ENCODE data around the gene TGM5.
"Not testable (repeated sequence)": the region's sequence is repeated elsewhere in the genome, so short reads cannot be mapped to it uniquely, and the experiment has no call there.

The TGM5 gene

DNA sequence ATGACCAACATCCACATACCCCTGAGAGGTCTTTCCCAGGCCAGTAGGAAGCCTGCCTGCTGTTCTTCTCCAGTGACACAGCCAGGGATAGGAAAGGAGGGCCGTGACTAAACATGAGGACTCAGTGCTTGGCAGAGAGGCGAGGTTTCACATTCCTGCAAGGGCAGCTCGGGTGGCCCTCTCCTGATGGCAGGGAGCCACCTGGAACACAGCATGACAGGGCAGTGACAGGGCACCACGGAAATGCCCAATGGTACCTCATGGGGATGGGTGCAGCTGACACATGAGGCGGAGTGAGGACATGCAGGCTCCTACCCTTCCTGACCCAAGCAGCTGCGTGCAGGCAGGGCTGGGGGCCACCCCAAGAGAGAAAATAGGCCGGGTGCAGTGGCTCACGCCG is 7.4 kb upstream of the TGM5 start:
- no peak for DNase-seq

DNA sequence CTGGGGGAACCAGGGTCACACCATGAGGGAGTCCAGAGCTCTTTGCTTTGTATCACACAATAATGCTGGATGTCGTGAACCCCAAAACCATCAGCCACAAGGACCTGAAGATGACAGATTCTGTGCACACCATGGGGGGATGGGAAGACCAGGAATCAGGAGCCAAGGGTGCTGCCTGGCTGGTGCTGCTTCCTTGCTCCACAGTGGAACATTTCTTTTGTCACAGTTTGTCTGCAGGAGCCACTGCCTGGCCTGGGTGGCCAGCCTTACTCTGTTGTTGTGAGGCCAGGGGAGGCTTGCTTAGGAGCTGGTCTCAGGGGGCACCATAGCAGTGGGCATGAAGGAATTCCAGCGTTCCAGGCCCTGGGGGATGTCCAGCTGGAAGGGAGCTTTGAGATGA is 6.5 kb upstream of the TGM5 start:
- DNase-seq, result no peak

DNA sequence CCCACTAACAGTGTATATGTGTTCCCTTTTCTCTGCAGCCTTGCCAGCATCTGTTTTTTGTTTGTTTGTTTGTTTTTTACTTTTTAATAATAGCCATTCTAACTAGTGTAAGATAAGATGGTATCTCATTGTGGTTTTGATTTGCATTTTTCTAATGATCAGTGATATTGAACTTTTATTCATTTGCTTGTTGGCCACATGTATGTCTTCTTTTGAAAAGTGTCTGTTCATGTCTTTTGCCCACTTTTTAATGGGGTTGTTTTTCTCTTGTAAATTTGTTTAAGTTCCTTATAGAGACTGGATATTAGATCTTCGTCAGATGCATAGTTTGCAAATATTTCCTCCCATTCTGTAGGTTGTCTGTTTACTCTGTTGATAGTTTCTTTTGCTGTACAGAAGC is 5.2 kb upstream of the TGM5 start:
- not testable (repeated sequence) for DNase-seq

DNA sequence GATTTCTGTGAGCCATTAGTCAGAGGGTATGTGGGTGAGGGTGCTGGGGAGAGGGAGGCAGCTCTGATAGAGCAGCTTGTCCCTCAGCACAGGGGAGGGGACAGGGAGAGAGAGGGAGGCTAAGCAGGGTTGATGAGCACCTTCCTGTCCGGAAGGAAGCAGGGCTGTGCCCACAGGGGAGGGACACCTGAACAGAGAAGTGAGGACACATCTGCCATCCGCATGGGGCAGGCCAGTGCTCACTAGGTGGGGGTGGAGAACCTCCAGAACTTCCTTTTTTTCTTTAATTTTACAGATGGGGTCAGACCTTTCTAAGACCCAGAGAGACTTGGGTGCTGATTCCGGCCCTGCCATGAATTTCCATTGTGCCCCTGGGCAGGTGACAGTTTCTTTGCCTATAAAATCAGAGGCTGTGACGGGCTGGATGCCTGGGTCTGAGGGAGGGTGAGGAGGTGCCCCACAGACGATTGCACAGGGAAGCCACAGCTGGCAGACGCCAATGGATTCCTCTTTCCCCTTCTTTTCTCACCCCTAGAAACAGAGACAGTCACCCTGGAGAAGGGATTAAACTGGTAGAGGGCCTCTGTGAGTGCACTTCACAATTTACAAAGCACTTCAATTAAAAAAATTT is 4.1 kb upstream of the TGM5 start:
- no peak for DNase-seq

DNA sequence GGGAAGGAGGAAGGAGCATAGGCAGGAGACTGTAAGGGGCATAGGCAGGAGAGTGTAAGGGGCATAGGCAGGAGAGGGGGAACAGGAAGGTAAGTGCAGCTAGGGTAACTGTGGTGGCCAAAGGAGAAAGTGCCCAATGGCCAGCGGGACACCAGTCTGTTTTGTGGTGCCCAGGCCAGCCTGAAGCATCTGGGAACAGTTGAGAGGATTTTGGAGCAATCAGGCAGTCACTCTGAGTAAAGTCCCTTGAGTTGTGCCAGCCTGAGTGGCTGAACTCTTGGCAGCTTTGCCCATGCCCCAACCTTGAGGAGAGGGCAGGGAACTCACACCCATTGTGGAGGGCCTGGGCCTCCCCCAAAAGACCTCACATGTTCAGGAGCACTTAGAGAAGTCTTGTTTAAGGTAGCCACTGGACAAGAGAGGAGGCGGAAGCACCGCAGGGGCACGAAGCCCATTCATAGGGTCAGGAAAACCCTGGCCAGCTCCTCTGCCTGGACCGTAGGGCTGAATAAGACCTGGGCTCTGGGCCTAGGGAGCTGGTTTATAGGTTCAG is 3.5 kb upstream of the TGM5 start:
- DNase-seq, result no peak

DNA sequence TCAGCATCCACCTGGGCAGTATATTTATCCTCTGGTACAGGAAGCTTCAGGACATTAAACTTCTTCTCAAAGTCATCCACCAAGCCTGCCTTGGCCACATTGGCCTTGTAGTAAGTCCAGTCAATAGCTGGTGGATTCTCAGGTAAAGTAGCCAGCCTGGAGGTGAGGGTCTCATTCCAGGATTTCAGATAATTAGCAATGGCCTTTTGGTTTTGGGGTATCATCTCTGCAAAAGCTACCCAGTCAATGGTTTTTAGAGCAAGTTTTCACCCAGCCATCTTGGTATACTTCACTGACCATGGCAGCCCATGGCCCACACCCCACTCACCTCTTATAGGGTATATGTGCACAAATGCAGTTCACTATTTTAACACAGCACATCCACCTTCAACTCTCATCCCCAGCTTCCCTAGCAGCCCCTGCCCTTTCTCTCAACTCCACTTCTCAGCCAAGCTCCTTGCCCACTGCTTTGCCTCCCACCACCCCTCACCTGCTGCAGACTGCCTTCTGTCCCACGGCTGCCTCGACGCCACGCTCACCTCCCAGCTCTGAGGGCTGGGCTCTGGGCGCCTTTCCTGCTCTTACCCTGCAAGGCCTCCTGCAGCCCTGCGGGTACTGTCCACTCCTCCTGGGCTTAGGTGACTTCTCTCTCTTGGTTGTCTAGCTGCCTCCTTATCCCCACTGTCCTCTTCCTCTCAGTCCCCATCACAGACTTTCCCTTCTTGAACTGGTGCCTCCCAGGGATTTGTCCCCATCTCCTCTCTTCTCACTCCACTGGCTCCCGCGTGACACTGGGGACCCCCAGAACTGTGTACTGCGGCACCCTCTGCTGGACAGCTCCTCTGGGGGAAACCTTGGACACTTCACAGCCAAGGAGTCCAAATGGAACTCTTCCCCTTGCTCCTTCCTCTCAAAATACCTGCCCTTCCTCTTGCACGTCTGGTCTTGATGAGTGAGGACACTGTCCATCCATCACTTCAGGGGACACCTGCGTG is 1.7 kb upstream of the TGM5 start:
- DNase-seq, result no peak

DNA sequence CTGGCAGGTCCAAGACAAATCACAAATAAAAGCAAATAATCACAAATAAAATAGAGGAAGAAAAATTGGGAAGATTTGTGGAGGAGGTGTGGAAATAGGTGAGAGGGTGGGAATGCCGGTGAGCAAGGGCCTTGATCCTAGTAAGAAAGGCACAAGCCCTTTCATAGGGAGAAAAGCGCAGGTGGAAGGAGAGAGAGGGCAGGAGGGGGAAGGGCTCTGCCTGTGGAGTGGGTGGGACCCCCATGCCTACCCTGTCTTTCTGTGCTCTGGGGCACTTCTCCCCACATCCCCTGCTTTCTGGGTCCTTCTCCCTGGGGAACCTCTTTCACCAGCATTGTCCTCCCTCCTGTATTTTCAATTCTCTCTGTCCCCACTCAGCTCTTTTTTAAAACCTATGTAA is 711 bp upstream of the TGM5 start:
- DNase-seq, result no peak

DNA sequence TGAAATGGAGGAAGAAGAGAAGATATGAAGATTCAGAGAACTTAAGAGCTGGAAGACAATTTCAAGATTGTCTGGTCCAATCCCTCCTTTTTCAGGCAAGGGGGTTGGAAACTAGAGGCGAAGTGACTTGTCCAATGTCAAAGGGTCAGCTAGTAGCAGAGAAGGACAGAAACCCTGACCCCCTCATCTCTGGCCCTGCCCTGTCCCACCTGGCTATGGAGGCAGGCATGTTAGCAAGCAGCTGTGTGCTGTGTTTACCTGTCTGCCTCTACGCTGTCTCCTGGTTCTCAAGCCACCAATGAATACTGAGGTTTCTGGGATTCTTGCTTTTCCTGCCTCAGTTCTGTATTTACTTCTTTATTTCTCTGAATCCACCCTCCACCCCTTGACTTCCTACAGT is 342 bp downstream of the TGM5 start:
- no peak for DNase-seq

DNA sequence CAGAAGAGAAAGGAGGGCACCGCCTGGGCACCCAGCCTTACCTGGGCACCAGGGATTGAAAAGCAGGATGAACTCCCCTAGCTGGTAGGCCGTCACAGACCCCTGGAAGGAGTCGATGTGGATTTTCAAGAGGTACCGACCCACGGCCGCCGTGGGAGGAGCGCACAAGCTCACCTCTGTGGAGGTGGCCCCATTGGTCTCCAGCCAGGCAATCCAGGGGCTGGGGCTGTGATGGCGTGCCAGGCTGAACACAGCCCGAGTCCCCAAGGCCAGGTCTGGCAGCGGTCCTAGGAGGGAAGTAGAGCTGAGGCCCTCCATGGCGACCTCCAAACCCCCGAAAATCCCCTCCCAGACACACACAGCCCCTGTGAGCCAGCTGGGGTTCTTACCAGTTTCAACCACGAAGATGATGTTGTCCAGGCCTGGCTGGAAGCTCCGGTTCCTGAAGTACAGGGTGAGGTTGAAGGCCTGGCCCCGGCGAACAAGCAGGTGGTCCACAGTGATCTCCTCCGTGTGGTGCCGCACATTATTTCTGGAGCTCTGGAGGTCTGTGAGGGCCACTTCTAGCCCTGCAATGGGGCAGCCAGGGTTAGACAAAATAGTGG is 6.6 kb downstream of the TGM5 start:
- DNase-seq, result no peak

DNA sequence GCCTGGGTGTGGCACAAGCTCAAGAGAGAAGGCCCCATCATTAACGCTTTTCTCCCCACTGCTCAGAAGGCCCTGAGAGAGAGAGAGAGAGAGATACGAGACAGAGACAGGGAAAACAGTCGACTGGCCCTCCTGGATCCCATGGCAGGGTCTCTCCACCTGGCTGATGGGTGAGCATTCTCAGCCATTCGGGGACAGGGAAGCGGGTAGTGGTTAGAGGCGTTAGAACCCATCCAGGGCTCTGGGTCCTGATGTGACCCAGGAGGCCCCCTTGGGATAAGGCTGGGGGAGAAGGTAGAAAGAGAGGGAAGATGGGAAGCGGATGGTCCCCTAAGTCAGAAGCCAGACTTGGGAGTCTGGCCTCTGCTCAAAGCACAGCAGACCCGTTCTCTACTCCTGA is 7.9 kb downstream of the TGM5 start:
- no peak for DNase-seq

DNA sequence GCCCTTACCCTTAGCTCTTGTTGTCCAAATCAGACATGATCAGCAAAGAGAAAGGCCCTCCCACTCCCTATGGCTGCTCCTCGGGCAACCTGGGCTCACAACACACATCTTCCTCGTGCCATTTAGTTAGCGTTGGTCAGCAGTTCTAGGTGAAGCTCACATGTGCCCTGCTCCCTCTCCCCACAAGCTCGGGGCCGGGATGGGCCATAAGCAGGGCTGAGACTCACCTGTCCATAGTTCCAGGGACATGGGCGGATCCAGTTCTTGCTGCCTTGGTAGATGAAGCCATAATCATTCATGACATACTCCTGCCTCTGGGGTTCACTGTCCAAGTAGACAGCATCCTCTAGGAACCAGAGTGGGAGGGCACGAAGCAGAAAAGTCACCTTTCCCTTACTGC is 10.4 kb downstream of the TGM5 start:
- no peak for DNase-seq

DNA sequence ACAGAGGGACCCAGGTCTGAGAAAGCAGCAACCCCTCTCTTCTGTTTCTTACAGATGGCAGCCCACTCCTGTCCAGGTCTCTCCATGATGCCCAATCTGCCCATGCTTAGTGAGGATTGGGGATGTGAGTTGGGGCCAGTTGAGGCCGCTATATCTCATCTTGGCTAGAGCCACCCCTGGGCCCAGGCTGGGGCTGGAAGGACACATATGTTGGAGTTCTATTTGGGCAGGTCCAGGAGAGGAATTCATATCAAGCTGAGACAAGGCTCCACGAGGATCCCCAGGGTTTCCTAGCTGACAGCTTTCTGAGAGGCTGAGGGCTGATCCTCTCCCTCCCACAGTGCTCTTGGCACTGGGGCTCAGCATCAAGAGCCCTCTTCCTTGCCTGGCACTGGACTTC is 11.4 kb downstream of the TGM5 start:
- DNase-seq, result no peak

DNA sequence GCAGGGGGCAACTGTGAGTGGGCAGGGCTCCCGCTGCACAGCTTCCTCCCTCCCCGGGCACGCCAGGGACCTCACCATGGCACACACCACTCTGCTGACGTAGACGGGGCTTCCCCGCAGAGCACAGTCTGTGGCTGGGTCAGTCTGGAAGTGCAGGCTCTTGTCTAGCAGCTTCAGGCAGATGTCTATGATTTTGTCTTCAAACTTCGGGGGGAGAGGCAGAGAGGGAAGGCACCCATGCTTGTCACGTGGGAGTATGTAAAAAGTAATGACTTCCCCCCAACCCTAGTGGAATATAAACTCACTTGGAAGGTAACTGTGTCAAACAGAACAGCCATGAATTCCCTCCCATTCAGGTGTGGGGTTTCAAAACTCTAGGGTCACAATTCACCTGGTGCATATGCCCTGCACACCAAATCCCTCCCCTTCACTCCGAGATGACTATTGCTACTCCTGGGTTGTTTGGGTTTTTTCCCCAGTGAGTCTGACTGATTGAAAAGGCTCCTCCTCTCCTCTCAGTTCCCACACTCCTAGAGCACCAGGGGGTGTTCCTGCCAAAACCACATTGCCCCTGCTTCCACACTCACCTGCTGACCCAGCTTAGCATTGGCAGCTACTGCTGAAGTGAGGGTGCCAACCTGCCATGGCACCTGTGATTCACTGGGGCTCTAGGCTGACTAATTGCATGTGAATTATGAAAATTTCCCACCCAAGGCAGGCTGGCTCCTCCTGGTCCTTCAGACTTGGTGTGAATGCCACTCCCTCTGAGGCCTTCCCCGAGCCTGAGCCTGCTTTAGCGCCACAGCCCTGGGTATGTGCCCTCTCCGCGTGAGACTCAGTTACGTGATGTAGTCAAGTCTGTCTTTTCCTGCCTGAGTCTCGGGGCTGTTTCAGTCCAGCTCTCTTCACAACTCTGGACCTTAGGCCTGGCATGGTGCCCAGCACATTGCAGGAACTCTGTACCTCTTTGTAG is 13.0 kb downstream of the TGM5 start:
- no peak for DNase-seq

DNA sequence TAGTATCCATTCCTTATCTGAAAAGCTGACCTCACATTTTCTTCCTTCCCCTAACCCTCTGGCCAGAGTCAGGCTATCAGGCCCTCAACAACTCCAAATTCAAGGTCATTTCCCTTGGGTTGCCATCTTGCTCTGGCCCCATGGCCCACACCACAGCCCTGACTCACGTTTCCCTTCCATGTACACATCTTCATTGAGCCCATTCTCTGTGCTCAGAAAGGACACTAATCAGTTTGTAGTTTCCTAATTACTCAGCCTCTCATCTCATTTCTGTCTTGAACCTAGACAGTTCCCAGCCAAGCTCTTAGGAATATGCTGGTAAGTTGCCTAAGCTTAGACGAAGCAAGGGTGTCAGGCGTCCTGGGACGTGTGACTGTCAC is 14.9 kb downstream of the TGM5 start:
- DNase-seq, result no peak

DNA sequence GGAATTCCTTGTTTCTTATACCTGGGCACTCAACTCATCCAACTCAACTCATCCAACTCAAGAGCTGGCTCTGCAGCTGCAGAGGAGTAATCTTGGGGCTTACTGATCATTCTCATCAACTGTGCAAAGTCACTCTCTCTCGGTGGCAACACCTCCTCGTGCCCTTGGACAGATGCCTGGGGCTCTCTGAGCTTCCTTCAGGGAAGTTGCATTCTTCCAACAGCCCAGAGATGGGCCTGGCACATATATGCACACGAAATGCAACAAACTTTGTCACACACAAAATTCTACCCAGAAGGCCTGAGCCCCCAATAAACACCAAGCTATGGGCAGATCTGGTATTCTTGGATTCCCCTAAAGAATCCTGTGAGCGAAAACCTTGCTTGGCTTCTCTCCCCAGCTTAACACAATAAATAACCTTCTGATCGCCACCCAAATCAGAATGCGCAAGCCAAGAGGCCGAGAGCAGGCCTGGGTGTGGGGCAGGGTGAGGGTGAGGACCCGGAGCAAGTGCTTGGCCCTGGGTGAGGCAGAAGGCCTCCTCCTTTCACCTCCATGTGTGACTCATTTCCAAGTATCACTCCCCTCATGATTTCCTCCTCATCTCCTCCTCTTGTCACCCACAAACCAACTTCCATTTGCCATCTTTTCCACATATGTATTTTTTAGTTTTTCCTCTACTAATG is 15.4 kb downstream of the TGM5 start:
- no peak for DNase-seq

DNA sequence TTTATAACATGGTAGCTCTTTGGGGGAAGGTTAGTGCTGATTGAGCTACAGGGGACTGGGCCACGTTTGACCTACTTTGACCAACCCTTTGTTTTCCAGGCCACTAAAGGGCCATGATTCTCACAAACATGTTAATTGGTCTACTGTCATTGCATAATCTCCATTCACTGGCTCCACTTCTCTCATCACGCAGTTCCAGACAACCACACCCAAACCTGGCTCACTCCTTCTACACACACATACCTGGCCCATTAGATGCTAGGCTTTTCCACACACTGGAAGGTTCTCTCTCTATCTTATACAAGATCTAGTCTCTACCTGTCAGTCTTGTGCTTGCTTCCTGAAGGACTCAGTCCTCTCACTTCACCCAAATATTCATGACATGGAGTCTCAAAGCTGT is 15.9 kb downstream of the TGM5 start:
- no peak for DNase-seq

DNA sequence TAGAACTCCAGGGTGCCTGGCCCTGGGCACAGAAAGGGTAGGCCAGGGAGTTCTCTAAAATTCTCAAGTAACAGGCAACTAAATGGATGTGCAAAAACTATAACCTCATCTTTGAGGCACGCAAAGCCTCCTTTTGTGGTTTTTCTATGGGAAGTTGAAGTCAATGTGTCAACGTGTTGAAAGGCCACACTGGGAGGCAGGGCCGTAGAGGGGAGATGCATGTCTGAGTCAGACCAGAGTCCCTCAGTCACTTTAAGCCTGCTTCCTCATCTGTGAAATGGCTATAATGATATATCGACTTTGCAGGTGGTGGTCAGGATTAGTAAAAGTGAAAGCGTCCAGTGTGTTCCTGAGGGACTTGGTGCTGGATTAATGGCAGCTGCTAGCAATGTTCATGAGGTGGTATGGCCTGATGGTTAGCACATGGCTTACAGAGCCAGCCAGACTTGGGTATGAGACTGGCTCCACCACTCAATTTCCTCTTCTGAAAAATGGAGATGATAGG is 17.0 kb downstream of the TGM5 start:
- DNase-seq, result no peak

DNA sequence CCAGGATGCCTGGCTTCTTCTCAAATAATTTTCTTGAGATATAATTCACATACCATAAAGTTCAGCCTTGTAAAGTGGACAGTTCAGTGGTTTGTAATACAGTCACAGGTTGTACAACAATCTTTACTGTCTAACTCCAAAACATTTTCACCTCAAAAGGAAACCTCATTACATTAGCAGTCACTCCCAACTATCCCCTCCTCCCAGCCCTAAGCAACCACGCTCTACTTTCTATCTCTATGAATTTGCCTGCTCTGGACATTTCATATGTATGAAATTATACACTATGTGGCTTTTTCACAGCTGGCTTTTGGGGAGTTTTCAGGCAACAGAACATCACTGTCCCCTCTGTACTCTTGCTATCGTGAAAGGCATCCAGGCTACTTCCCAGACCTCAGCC is 17.5 kb downstream of the TGM5 start:
- DNase-seq, result no peak

DNA sequence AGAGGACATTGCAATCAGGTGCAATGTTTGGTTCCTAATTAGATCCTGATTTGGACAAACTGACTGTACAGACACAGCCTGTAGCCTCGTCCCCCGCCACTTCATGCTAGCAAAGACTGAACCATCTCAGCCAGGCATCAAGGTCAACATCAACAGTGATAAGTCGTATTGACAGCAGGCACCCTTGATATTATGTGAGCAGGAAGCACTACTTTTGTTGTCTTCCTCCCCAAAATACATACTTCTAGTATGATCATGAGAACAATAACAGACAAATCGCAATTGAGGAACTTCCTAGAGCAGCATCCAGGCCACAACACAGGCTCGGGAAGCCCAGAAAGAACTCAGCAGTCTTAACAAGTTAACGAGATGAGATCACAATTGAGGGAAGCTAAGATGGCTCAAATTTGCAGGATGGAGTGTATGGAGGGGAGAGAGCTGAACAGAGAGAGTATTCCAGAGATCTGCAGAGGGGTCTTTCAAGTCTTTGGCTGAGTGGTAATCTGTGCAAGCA is 20.4 kb downstream of the TGM5 start:
- no peak for DNase-seq

DNA sequence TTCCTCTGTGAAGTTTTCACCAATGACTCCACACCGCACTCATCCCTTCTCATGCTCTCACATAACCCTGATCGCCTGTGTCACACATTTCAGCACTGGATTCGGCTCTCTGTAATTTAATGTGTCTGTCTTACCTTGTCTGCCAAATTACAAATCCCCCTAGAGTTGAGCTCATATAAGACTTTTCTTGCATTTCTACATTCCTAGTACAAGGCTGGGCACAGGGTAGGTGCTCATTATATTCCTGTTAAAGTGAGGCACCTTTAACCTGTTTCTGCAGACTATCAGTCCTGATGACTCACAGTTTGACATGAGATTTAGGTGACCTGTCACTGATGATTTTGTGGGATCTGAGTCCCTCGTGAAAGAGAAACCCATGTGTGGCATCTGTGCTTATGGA is 22.6 kb downstream of the TGM5 start:
- no peak for DNase-seq

DNA sequence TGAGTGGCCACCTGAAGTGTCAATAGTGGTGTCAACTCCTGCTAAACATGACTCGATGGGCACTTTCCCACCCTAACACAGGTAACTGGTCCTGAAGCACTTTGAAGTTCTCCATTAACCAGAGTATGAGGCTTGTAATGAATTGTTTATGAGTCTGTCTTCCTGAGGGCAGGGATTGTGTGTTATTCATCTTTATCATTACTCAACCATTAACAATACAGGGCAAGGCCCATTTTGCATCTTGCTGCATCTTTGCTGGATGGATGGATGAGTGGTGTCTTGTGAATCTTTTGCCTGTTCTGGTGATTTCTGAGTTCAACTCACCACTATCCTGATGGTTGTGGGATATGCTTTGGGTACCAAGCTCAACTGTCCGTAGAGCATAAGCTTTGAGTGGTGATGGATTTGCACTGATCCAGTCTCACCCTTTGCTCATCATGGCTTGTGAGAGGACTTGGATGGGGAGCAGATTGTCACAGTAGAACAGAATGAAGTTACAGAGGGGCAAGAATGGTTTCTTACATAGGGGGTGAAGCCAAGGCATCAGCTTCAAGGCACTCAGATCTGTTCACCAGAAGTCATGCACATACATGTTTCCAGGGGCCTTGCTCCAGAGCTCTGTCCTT is 23.6 kb downstream of the TGM5 start:
- no peak for DNase-seq
